ENCODE measurements around the gene RICTOR. TPM values are rescaled to one million over a fixed set of nuclear protein-coding genes. Genes with fewer than 3 reads are reported as not detected.

RICTOR gene
- total and polyA plus RNA-seq, 2 donors, result 16.7 to 30.1 TPM

Other genes starting within 250 kb of the RICTOR start
- 7.6 TPM for gene OSMR, start 228.4 kb downstream of the RICTOR start, total RNA-seq
- gene OSMR, start 228.4 kb downstream of the RICTOR start, polyA plus RNA-seq, result 32.0 TPM
- 71.8 TPM for gene FYB1, start 145.2 kb upstream of the RICTOR start, total RNA-seq
- gene FYB1, start 145.2 kb upstream of the RICTOR start, polyA plus RNA-seq, result 52.9 TPM